GM19193 (cell line): ENCODE measurements around the gene IRAG1.

Experiments
- POLR2A ChIP-seq: IDR thresholded peaks from 4 replicates; pipeline ENCODE4 v1.6.1; 2011; ENCODE audit not compliant: insufficient read depth, insufficient read length; ENCODE audit errors: extremely low read depth

The IRAG1 gene, protein sequence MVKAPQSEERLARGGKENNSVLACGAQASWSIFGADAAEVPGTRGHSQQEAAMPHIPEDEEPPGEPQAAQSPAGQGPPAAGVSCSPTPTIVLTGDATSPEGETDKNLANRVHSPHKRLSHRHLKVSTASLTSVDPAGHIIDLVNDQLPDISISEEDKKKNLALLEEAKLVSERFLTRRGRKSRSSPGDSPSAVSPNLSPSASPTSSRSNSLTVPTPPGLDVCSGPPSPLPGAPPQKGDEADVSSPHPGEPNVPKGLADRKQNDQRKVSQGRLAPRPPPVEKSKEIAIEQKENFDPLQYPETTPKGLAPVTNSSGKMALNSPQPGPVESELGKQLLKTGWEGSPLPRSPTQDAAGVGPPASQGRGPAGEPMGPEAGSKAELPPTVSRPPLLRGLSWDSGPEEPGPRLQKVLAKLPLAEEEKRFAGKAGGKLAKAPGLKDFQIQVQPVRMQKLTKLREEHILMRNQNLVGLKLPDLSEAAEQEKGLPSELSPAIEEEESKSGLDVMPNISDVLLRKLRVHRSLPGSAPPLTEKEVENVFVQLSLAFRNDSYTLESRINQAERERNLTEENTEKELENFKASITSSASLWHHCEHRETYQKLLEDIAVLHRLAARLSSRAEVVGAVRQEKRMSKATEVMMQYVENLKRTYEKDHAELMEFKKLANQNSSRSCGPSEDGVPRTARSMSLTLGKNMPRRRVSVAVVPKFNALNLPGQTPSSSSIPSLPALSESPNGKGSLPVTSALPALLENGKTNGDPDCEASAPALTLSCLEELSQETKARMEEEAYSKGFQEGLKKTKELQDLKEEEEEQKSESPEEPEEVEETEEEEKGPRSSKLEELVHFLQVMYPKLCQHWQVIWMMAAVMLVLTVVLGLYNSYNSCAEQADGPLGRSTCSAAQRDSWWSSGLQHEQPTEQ

DNA sequence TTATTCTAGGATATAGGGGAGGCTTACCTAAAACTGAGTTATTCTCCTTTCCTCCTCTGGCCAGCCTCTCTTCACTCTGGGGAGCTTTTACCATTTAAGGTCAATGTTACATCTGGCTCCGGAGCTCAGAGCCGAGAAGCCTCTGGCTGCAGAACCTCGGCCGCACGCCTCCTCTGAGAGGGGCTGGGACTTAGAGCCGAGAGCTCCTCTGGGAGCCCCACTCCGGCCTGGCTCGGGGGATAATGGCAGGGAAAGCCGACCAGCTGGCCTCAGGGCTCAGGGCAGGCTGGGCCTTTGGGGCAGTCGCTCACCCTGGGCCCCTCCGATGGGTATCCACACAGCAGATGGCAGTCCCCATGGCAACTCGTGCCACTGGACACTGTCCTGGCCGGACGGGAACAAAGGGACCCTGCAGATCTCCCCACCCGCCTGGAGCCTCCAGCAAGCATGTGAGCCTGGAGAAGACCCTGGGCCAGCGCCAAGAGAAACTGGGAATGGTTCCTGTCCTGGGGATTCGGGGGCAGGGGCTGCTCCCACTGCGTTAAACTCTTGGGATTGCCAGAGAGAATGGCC, at the start of gene IRAG1:
IRAG1 (minus strand) TSS at position 247 of the 573 bp plus-strand sequence; CDS start at position 94, 153 bp downstream.
- TF ChIP-seq POLR2A = no peak

DNA sequence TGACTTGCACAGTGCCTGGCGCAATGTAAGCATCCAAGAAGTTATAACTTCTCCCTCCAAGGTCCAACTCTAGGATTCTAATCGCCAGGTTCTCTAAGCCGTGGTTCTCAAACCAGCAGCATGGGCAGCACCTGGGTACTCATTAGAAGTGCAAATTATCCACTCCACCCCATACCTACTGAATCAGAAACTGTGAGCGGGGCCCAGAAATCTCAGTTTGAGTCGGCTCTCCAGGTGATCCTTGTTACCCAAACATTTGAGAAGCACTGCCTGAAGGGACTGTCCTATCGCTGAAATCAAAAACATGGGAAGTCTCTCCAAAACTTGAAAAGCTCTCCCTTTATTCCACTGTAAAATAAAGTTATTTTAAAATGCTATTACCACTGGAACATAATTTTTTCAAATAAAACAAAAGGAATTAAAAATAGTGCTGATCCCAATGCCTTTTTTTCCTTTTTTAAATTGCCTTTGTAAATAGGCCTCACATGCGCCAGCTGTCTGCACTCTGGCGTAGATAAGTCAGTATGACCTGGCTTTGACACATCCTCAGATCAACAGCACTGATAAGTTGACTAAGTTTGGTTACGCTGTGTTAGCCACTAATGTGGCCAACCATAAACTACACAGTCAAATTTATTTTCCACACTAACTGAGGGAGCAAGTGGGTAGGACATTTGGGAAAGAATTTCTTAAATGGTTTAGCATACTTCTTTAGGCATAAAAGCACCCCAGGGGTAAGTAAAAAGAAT, 49.1 kb upstream of the IRAG1 start:
- TF ChIP-seq POLR2A = no peak

DNA sequence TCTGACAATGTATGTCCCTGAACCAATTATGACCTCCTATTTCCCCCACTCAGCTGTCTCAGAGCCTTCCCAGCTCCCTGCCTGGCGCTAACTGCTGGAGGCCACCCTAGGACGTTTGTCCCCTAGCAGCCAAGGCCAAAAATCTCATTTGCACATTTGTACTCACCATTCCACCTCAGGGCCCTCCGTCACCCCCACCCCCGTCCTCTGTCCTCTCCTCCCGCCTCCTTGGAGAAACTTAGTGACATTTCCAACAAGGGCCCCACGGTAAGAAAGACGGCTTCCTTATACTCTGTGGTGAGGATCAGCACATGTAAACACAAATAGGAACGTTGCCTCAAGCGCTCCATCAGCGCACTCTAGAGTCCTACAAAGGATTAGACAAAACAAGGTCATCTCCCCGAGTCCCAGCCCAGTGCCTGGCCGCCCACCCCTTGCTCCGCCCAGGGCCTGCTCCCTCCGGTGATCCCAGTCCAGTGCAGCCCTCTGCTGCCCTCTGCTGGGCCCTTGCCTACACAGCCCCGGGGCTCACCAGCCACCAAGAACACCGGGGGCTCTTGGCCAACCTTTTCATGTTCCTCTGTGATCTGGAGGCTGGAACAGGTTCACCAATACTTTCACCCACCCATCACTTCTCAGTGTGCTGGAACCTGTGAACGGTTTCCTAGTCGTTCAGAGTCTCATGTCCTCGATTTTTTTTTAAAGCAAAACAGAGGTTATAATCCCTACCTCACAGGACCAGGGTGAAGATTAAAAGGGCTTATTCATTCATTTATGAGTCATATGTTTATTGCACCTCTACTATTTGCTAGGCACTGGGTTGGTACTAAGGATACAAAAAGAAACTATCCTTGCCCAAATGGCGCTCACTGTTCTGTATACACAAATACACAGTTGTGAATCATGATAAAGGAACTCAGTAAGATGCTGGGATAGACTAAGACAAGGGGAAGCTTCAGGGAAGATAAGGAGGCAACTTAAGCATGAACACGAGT, 42.2 kb upstream of the IRAG1 start:
- no peak for TF ChIP-seq POLR2A

DNA sequence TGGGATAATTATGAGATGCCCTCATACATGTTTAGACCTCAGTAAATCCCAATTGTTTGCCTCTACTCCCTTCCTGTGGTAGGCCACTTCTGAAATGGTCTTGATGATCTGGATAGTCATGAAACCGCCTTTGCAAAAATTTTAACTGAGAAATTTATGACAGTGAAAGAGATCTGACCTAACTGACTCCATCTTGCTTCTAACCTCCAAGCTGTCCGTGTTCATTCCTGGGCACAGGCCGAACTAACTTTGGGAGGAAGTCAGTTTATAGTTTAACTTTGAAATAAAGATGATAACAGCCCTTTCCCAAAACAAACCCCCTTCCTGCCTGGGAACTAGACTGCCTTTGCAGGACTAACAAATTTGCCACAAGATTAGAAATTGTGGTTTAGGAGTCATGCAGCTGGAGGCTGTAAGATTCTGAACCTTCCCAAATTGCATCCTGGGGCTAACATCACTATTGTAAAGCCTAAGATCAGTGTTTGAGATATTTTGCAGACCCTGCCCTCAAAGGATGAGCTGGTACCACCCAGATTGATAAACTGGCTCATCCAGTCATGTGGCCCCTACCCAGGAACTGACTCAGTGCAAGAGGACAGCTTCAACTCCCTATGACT, 37.6 kb upstream of the IRAG1 start:
- TF ChIP-seq POLR2A = no peak

DNA sequence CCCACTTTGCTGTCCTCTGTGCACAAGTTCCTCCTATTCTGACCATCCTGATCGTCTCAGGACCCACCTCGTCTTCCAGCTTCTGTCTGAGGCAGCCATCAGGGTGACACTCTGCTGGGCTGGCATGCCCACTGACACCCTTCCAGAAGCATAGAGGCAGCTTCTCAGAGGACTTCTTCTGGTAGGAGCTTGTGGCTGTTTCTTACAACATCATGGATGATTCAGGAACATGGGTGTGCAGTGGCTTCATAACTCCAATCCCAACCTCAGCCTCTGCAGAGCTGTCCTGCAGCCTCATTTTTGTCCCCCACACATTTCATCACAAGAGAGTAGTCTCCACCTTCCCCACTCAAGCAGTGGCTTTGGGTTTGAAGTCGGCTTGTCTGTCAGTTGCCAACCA, 36.6 kb upstream of the IRAG1 start:
- no peak for TF ChIP-seq POLR2A

DNA sequence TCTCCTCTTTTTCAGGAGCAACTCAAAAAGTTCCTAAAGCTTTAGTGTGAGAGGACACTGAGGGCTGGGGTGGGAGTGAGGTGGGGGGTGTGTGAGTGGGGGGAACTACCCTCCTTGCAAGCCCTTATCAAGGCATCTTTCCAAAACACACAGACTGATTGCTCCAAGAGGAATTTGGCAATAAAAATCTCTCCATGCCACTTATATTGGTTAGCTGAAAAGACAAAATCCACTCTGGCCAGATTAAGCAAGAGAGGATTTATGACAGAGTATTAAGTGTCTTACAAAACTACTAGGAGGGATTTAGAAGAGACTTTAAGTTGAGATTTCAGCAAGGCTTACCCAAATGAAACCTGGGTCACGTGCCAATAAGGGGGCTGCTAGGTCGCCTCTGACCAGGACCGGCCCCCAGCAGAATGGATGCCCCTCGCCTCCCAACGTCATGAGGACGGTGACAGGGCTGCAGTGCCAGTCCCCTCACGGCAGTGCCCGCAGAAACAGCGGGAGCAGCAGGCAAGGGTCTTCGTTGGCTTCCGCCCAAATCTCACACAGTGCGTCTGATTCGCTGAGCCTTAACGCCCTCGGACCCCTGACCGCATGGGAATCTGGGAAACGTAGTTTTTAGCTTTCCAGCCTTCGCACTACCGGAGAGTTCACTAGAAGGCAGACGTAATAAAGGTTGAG, 35.4 kb upstream of the IRAG1 start:
- TF ChIP-seq POLR2A = no peak

DNA sequence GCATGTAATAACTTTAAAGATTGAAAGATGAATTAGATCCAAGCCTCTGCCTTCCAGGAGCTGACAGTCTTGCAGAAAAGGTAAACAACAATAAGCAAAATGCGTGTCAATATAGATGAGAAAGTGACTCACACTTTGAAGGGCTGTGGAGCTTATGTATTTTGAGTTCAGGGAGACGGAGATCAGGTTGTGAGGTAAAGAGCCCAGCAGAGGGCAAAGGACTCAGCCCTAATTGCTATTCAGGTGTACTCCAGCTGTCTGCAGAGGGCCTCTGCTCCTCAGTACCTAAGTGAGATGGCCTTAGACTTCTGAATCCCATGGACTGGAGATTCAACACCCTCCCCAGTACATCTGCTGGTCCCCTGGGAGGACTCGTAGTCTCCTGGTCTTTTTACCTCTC, 34.6 kb upstream of the IRAG1 start:
- TF ChIP-seq POLR2A = no peak

DNA sequence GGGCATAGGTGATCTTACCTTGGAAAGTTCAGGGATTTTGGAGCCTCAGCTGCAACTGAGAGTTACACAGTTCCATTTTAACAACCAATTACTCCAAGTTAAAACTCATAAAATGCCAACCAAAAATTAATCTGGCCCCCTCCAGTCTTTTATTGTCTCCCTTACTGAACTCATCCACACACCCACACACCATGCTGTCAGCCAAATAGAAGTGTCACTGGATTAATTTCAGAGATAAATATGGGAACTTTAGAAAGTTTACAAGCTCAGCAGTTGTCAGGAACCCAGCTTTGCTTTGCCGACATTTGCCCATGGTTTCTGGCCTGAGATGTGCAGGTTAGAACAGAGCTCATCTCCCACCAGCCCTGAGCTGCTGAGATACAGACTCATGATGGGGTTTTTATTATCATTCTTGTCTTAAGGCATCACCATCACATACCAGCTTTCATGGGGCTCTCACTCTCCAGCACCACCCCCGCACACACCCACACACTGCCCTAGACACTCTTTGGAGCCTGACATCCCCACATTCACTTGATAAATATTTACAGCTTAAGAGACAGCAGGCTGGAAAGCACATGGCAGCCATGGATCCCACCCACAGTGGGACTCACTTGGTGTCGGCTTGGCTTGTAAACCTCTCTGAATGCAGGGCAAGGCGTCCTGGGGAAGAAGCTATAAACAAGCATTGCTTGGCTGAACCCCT, 33.7 kb upstream of the IRAG1 start:
- no peak for TF ChIP-seq POLR2A

DNA sequence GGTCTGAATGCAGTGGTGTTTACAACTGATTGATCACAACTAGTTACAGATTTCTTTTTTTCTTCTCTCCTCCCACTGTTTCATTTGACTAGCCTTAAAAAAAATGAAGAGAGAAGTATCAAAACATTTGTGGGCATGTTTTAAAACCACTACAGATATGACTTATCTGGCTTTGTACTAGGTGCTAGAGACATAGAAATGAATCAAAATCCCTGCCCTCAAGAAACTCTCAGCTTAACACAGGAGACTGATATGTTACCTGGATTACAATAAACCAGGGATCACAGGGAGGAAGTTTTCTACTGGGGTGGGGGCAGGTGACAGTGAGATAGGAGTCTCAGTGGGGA, 32.3 kb upstream of the IRAG1 start:
- TF ChIP-seq POLR2A = no peak

DNA sequence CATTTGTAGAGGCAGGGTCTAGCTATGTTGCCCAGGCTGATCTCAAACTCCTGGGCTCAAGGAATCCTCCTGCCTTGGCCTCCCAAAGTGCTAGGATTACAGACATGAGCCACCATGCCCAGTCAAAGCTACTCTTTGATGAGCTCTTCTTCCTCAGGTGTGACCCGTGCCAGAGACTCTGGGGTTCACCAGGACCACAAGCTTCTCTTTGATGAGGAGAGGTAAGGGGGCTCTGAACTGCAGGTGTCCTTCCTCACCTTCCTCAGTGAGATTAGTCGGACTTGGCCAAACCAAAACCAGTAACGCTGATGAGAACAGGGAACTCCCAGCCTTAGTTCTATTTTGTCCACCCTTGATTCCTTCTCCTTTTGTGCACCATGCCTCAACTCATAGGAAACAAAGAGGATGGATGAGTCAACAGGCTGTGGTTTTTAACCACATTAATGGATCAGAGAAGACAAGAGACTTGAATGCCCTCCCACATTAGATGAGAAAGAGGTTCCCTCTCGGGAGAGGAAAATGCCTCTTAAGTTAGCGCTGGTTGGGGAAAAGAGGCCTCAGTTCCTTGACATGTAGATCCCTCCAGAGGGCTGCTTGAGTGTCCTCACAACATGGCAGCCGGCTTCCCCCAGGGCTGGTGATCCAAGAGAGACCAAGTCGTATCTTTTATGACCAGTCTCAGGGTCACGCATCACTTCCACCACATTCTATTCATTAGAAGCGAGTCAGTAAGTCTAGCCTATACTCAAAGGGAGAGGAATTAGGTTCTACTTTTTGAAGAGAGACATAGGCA, 31.8 kb upstream of the IRAG1 start:
- TF ChIP-seq POLR2A = no peak

DNA sequence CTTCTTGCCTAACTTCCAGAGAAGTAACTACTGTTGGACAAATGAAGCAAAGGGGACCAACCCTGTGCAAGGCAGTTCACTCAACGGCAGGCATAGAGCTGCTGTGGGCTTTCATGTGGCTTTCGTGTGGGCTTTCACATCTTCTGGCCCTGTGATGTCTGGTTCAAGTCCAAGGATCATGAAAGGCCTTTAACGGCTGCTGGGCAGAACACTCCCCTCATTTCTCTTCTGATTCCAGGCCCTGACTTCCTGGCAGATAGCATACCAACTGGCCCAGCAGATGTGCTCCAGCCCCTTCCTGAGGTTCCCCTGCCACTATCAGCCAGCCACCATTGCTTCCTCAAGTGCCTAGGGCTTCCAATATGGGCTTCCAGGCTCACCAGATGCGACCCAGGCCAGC, 28.8 kb upstream of the IRAG1 start:
- TF ChIP-seq POLR2A = no peak
